ENCODE data around the gene LINC00237.

- TF ChIP-seq POLR2AphosphoS5 (IDR thresholded peaks at IDR 0.05) (peak in 2 of 4 donors; percentile 3 to 28), CTCF (IDR thresholded peaks at IDR 0.05) (no peak)
Observed at GRCh38 chr20:21126581-21126870, 20.4 kb upstream of the LINC00237 start.

Data from sigmoid colon (tissue), 4 donors.